HepG2 (cell line): ENCODE results near the gene CCDC117. TPM values are rescaled to one million over a fixed set of nuclear protein-coding genes. Genes with fewer than 3 reads are reported as not detected.
A peak's percentile ranks its signal among the peaks of the same experiment; 100 is the strongest.

Experiments used
- ARID2 ChIP-seq: sonication (generic); formaldehyde crosslinking; IDR thresholded peaks from 2 replicates; pipeline ENCODE4 v1.8.1; 2022; ENCODE audit warnings: mild to moderate bottlenecking, missing genetic modification reagents, borderline replicate concordance
- DPF2 ChIP-seq: sonication (generic); formaldehyde crosslinking; IDR thresholded peaks from 2 replicates; pipeline ENCODE4 v1.4.0; 2020; ENCODE audit warnings: mild to moderate bottlenecking, low read depth, missing genetic modification reagents, borderline replicate concordance
- GABPA ChIP-seq, 2 experiments: IDR thresholded peaks; 2 replicates each; pipeline ENCODE4 v1.6.1; 2011 to 2016; ENCODE audit warnings: low read depth in 2 of 2, low read length in 1 of 2, missing biosample characterization in 1 of 2, missing genetic modification characterization in 1 of 2
- KDM5B ChIP-seq: sonication (generic); formaldehyde crosslinking; IDR thresholded peaks from 2 replicates; pipeline ENCODE4 v1.4.0; 2020; ENCODE audit warnings: missing genetic modification reagents, mild to moderate bottlenecking, borderline replicate concordance
- KMT2A ChIP-seq: sonication (generic); formaldehyde crosslinking; IDR thresholded peaks from 2 replicates; pipeline ENCODE4 v1.4.0; 2020; ENCODE audit warnings: missing genetic modification reagents
- MIER2 ChIP-seq: IDR thresholded peaks from 2 replicates; pipeline ENCODE4 v1.6.1; 2016; ENCODE audit warnings: missing biosample characterization, missing genetic modification reagents
- PHB2 ChIP-seq: fragments of 450-650 bp; IDR thresholded peaks from 2 replicates; pipeline ENCODE4 v1.6.1; 2018; ENCODE audit not compliant: partially characterized antibody
- SIX4 ChIP-seq: sonication (generic); formaldehyde crosslinking; IDR thresholded peaks from 2 replicates; pipeline ENCODE4 v1.4.0; 2020; ENCODE audit warnings: missing genetic modification reagents
- SMYD3 ChIP-seq: sonication (generic); formaldehyde crosslinking; IDR thresholded peaks from 2 replicates; pipeline ENCODE4 v1.8.1; 2023; ENCODE audit warnings: mild to moderate bottlenecking, missing genetic modification reagents
- SNAI1 ChIP-seq: sonication (generic); formaldehyde crosslinking; IDR thresholded peaks from 2 replicates; pipeline ENCODE4 v1.5.0; 2020; ENCODE audit warnings: mild to moderate bottlenecking, missing genetic modification reagents, borderline replicate concordance
- STAT5B ChIP-seq: sonication (generic); formaldehyde crosslinking; IDR thresholded peaks from 2 replicates; pipeline ENCODE4 v1.4.0; 2020; ENCODE audit warnings: missing genetic modification reagents
- TBX3 ChIP-seq: fragments of 450-650 bp; IDR thresholded peaks from 2 replicates; pipeline ENCODE4 v1.6.1; 2017; ENCODE audit warnings: antibody characterized with exemption, mild to moderate bottlenecking, inconsistent platforms, borderline replicate concordance
- THRA ChIP-seq: sonication (generic); formaldehyde crosslinking; IDR thresholded peaks from 2 replicates; pipeline ENCODE4 v1.4.0; 2020; ENCODE audit warnings: missing genetic modification reagents, borderline replicate concordance
- ZBTB43 ChIP-seq: sonication (generic); formaldehyde crosslinking; conservative IDR thresholded peaks from 2 replicates; pipeline ENCODE4 v1.4.0; 2020; ENCODE audit warnings: missing genetic modification reagents
- ZBTB46 ChIP-seq: sonication (generic); formaldehyde crosslinking; IDR thresholded peaks from 2 replicates; pipeline ENCODE4 v1.4.0; 2020; ENCODE audit warnings: mild to moderate bottlenecking, missing genetic modification reagents, borderline replicate concordance
- ZNF207 ChIP-seq: fragments of 450-650 bp; IDR thresholded peaks from 2 replicates; pipeline ENCODE4 v1.6.1; 2016; ENCODE audit warnings: antibody characterized with exemption, borderline replicate concordance
- ZNF441 ChIP-seq: sonication (generic); formaldehyde crosslinking; IDR thresholded peaks from 2 replicates; pipeline ENCODE4 v1.7.0; 2021; ENCODE audit warnings: missing genetic modification reagents, borderline replicate concordance
- ZNF646 ChIP-seq: sonication (generic); formaldehyde crosslinking; IDR thresholded peaks from 2 replicates; pipeline ENCODE4 v1.9.0; 2021; ENCODE audit warnings: mild to moderate bottlenecking, missing genetic modification reagents
- polyA plus RNA-seq, 8 experiments: library from polyadenylated mRNA; depleted of rRNA in 3 of 8; stranded (reverse) in 7 of 8; unstranded in 1 of 8; fragments of >200 nt; fragmentation: Illumina TruSeq in 4 of 8; extraction: Trizol in 4 of 8; gene quantifications; 2 replicates each; pipeline versions ENCODE4 v1.2.1 to v1.2.3, GENCODE V29; 2011 to 2016; ENCODE audit warnings: low read depth in 4 of 8, missing spikeins in 1 of 8, mixed read lengths in 1 of 8; ENCODE audit not compliant: insufficient read depth in 1 of 8
- total RNA-seq, 5 experiments: library from RNA; depleted of rRNA; stranded (reverse); fragments of >200 nt; fragmentation: Illumina TruSeq; extraction: Trizol; gene quantifications; 2 replicates each; pipeline ENCODE4 v1.2.3, GENCODE V29; 2016; ENCODE audit warnings: low read depth in 1 of 5

CCDC117 gene
- total and polyA plus RNA-seq, 2 of the 13 experiments (the other 11 are each of a cell fraction or from before 2014, with no cell fraction given), result 12.6 to 34.2 TPM

GRCh38 chr22:28819253-28820096 lies 47.0 kb downstream of the CCDC117 start (continued):
- no peak for TF ChIP-seq ZNF646 (CRISPR knock-in tag)
- TF ChIP-seq GABPA (IDR thresholded peaks at IDR 0.05; ENCODE audit: low read depth, low read length), result no peak
- TF ChIP-seq GABPA (CRISPR knock-in tag; IDR thresholded peaks at IDR 0.05; ENCODE audit: low read depth), result no peak
- 0 out of 2 replicates have a peak, but pooled peaks have one; percentile 15 for TF ChIP-seq ZNF441 (CRISPR knock-in tag)
- TF ChIP-seq TBX3, result peak; percentile 44; the same call in 1 of the 2 replicates
- TF ChIP-seq MIER2 (CRISPR knock-in tag), result no peak
- no peak for TF ChIP-seq PHB2
- TF ChIP-seq ZBTB46 (CRISPR knock-in tag), result no peak
- TF ChIP-seq ZNF207, result no peak
- TF ChIP-seq DPF2 (CRISPR knock-in tag), result peak; percentile 88
- TF ChIP-seq SMYD3 (CRISPR knock-in tag), result no peak
- no peak for TF ChIP-seq KMT2A
- no peak for TF ChIP-seq ARID2 (CRISPR knock-in tag)
- no peak for TF ChIP-seq SIX4 (CRISPR knock-in tag)
- no peak; the same call in 1 of the 2 replicates for TF ChIP-seq ZBTB43 (CRISPR knock-in tag)
- TF ChIP-seq SNAI1 (CRISPR knock-in tag), result no peak
- no peak; the same call in 1 of the 2 replicates for TF ChIP-seq KDM5B (CRISPR knock-in tag)
- no peak for TF ChIP-seq STAT5B (CRISPR knock-in tag)
- TF ChIP-seq THRA (CRISPR knock-in tag), result peak; percentile 85; the same call in 1 of the 2 replicates
